Amniotic stem cell (primary cell): Measurements from ENCODE around the gene RHOH.

Experiments used
- DNase-seq: peaks from one replicate; lab custom pipeline; 2025; lab: John Stamatoyannopoulos, UW

The RHOH gene

GRCh38 chr4:40190019-40190418 is 6.8 kb upstream of the RHOH start:
- no peak for DNase-seq

- DNase-seq = no peak
Observed at GRCh38 chr4:40190465-40190864, 6.4 kb upstream of the RHOH start.

GRCh38 chr4:40190880-40191815 is 5.7 kb upstream of the RHOH start:
- DNase-seq = no peak

GRCh38 chr4:40192114-40193015 is 4.5 kb upstream of the RHOH start:
- no peak for DNase-seq

- DNase-seq = no peak
Observed at GRCh38 chr4:40193016-40193571, 3.7 kb upstream of the RHOH start.

- DNase-seq = no peak
Observed at GRCh38 chr4:40193578-40193977, 3.3 kb upstream of the RHOH start.

- no peak for DNase-seq
Observed at GRCh38 chr4:40194602-40195161, 2.1 kb upstream of the RHOH start.

GRCh38 chr4:40195182-40196177 is 1.4 kb upstream of the RHOH start:
- no peak for DNase-seq

GRCh38 chr4:40196272-40196671 is 559 bp upstream of the RHOH start:
- no peak for DNase-seq

- no peak for DNase-seq
Observed at GRCh38 chr4:40197879-40198689, 1.3 kb downstream of the RHOH start.

GRCh38 chr4:40199179-40199670 is 2.4 kb downstream of the RHOH start:
- DNase-seq = no peak

- no peak for DNase-seq
Observed at GRCh38 chr4:40199999-40200874, 3.4 kb downstream of the RHOH start.

GRCh38 chr4:40200875-40201801 is 4.3 kb downstream of the RHOH start:
- DNase-seq = no peak

- no peak for DNase-seq
Observed at GRCh38 chr4:40201898-40202297, 5.1 kb downstream of the RHOH start.

- DNase-seq = no peak
Observed at GRCh38 chr4:40202474-40202873, 5.6 kb downstream of the RHOH start.

- no peak for DNase-seq
Observed at GRCh38 chr4:40204507-40205258, 7.9 kb downstream of the RHOH start.
